Midbrain (tissue), 1 donor: ENCODE results near the gene SLF2.
"Not testable (repeated sequence)": the region's sequence is repeated elsewhere in the genome, so short reads cannot be mapped to it uniquely, and the experiment has no call there.

Source experiments
- DNase-seq: peaks from one replicate; lab custom pipeline; 2025; lab: John Stamatoyannopoulos, UW

The SLF2 gene

DNA sequence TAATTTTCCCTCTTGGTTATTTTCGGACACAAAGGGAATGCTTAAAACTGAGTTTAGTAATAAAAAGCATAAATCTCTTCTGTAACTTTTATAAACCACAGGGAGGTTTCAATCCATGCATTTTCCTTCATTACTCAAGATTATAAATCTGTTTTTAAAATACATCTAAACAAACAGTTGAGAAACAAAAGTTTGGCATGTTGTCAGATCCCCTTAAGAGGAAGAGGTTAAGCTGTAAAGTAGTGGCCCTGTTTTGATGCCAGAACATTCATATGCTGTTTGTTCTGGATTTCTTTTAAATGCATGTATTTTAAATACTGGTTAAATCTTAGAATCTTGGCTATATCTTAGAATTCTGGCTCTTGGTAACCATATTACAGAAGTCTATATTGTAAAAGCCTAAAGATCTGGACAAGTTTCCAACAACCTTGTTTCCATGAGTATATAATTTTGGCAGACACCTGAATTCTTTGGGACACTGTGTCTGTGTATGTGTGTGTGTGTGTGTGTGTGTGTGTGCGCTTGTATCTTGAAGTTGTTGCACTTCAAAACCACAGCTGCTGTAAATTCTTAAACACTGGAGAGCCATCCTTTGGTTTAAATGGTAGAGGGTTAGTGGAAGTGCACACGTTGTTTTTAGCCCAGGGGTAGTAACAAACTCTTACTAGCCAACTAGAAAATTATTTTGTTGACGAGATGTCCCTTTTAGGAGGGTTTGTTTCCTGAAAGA lies 49.8 kb downstream of the SLF2 start:
- DNase-seq: no peak

DNA sequence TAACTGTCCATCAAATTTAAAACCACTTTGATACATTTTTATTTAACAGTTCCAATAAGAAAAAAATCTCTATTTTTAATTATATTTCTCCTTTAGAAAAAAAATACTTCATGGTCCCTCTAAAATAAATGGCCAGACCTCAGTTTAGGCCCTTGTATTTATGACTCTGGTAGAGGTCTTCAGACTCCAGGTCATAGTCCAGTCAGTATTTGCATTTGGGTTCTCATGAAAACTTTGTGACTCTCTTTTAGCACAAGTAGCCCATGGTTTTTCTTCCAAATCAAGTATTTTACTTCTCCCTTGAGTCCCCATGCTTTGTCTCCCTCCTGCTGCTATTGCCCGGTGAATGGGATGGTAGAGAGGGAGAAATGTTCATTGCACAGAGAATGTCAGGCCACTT lies 51.1 kb downstream of the SLF2 start:
- DNase-seq: no peak

DNA sequence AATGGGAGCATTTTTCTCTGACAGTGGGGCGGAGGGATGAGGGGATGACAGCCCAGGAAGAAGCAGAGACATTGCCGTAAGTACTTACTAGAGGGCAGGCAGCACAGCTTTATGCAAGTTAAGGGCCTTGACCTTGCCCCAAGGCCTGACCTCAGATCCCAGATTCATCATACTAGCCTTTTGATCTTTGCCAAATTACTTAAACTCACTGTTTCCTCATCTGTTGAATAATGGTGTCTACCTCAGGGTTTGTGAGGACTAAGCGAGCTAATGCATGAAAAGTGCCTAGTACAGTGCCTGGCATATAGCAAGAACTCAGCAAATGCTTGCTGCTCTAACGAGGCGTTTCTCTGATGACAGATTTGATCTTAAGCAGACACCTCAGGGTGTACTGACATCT lies 53.1 kb downstream of the SLF2 start:
- DNase-seq: no peak

- DNase-seq: no peak
These were observed 54.1 kb downstream of the SLF2 start for GRCh38 chr10:100966887-100967286.

- no peak for DNase-seq
These were observed 54.6 kb downstream of the SLF2 start for GRCh38 chr10:100967332-100967731.

GRCh38 chr10:100968062-100968736 lies 55.4 kb downstream of the SLF2 start:
- no peak for DNase-seq

DNA sequence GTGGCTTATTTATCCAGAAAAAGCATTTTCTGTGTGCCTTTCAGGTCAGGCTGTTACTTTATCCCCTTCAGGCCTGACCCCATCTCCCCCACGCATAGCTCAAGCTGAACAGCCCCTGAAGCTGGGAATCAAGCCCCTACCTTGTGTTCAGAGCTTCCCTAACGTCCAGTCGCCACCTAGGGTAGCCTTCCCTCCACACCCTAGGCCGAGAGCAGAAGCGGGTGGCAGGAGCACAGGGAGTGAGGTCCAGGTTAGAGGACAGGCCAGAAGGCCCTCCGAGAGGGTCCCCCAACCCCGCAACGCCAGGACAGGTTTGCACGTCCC lies 56.1 kb downstream of the SLF2 start:
- DNase-seq: no peak

DNA sequence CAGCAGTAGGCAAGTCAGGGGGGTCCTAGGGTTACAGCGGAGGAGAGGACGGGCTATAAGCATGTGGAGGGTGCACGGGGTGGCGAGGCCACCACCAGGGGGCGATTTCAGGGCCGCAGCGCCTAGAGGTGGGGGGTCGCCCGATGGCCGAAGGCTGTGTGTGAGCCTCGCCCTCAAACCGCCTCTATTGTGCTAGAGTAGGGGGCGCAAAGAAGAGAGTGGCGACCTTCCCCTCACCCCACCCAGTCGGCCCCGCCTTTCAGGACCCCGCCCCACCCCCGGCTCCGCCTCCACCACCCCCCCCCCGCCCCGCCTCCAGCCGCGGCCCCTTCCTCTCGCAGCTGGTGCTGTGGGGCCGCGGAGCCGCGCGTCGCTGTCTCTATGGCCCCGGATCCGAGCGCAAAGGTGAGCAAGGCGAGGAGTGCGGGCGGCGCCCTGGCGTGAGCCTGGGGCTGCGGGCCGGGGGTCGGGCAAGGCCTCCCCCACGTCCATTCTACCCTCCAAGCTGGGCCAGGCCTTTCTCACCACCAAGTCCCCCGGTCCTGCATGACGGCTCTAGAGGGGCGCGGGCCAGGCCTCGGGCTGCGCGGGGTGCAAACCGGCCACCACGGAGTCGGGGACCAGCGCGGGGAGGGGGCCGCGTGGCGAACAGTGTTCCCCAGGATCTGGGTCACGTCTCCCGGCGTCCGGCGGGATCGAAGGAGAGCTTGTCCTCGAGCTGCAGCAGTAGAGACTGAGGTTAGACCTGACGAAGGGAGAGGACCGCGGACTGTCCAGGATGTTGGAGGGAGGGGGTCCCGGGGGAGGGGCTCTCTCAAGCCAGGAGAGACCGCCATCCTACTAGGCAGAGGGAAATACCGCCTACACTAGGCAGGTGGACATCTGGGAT lies 56.7 kb downstream of the SLF2 start, which contains the start of gene SEMA4G:
Gene SEMA4G, plus strand, starts transcription at position 318 of the 889 bp plus-strand sequence. CDS start 3,409 bp downstream, outside the sequence.
- DNase-seq: peak; percentile 49

DNA sequence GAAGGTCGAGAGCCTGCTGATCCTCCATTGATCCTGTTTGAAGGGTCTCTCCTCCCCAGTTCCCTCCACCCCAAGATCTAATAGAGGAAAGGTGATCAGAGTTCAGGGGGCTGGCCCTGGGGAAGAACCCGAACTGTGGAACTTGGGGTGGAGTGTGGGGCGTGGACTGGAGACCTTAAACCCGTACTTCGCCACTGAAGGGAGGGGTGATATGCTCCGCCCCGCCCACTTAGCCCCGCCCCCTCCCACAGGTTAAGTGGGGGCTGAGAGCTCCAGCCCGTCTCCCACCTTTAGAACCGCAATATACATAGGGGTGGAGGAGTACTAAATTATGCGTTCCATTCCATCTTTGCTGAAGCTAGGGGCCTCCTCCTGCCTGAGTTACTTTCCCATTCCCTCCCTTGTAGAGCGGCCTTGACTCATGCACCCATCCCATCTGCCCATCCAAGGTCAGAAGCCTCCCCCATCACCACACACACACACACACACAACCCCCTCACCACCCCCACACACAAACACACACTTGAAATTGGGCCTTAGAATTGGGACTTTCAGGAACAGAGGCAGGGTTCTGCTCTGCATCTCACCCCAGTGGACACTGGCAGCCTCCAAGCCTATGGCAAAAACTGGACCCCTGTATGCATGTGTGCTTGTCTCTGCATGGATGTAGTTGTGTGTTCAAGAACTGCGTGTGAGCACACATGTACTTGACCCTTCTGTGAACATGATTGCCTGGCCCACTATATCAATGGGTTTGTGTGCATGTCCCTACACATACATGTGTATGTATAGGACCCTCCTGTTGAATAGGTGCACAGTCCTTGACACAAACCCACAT lies 57.5 kb downstream of the SLF2 start:
- DNase-seq: no peak

GRCh38 chr10:100970914-100971811 lies 58.4 kb downstream of the SLF2 start:
- DNase-seq: no peak

DNA sequence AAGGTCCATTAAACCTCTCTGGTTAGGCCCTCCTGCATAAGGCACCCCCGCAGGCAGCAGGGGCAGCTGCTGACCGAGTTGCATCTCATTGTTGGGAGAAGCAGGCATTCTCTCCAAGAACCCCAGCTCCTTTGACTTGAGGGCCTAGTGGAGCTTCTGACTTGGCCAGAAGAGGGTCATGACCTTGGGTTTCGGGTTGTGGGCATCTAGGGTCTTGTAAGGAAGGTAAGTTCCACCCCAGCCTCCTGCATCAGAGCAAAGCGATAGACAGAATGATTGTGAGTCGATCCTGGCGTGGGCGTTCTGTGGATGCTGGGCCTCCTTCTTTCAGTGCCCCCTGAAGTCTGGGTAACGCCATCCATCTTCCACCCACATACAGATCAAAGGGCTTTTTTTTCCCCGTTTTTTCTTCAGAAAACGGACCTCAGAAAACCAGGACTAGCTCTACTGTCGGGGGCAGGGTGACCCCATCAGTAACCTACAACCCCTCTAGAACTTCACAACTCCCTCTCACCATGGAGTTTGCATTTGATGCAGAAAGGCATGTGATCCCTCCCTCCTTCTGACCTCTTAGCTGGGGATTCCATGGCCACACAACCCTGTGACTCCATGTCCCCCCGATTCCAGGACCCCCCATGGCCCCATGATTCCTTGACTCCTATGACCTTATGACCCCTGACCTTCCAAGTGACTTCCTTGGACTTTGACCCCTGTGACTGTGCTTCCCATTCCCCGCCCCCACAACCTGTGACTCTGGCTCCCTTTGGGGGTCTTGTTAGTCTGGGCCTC lies 59.5 kb downstream of the SLF2 start:
- DNase-seq: no peak

DNA sequence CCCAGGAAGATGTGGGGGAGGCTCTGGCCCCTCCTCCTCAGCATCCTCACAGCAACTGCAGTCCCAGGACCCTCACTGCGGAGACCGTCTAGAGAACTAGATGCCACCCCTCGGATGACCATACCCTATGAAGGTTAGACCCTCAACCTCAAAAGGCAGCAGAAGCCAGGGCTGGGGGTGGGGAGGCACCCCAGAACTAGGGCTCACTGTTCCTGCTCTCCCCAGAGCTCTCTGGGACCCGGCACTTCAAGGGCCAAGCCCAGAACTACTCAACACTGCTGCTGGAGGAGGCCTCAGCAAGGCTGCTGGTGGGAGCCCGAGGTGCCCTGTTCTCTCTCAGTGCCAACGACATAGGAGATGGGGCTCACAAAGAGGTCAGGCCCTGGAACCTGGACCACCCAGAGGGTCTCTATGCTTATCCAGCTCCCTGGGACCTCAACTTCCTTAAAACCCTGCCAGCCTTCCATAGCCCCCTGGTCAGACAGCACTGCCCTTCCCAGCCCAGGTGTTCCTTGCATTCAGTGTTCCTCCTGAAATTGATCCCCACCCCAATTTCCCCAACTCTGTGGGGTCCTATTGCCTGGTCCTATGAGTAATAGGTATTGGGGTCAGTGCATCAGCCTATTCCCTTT lies 60.3 kb downstream of the SLF2 start:
- DNase-seq: no peak

DNA sequence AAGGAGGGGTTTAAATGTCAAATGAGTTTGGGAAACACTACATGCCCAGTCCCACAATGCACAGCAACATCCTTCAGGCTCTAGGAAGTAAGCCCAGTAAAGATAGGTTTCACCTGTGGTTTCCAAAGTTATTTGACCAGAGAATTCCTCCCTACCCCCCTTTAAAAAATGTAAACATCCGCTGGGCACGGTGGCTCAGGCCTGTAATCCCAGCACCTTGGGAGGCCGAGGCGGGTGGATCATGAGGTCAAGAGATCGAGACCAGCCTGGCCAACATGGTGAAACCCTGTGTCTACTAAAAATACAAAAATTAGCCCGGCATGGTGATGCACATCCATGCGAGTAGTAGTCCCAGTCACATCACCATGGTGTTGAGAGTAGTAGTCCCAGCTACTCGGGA lies 62.6 kb downstream of the SLF2 start:
- DNase-seq: not testable (repeated sequence)

- DNase-seq: no peak
These were observed 64.1 kb downstream of the SLF2 start for GRCh38 chr10:100976906-100977305.

- DNase-seq: no peak
These were observed 64.7 kb downstream of the SLF2 start for GRCh38 chr10:100977436-100977835.

GRCh38 chr10:100978121-100978900 lies 65.5 kb downstream of the SLF2 start:
- DNase-seq: no peak

DNA sequence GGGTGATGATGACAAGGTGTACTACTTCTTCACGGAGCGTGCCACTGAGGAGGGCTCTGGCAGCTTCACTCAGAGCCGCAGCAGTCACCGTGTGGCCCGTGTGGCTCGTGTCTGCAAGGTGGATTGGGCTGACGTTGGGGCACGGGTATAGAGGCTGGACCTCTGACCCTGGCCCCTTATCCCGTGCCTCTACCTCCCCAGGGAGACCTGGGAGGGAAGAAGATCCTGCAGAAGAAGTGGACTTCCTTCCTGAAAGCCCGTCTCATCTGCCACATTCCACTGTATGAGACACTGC lies 66.1 kb downstream of the SLF2 start:
- no peak for DNase-seq

- no peak for DNase-seq
These were observed 67.1 kb downstream of the SLF2 start for GRCh38 chr10:100979791-100980272.

GRCh38 chr10:100980311-100980710 lies 67.5 kb downstream of the SLF2 start:
- DNase-seq: no peak
